ENCODE results near the gene FGFR2.

FGFR2 gene

DNA sequence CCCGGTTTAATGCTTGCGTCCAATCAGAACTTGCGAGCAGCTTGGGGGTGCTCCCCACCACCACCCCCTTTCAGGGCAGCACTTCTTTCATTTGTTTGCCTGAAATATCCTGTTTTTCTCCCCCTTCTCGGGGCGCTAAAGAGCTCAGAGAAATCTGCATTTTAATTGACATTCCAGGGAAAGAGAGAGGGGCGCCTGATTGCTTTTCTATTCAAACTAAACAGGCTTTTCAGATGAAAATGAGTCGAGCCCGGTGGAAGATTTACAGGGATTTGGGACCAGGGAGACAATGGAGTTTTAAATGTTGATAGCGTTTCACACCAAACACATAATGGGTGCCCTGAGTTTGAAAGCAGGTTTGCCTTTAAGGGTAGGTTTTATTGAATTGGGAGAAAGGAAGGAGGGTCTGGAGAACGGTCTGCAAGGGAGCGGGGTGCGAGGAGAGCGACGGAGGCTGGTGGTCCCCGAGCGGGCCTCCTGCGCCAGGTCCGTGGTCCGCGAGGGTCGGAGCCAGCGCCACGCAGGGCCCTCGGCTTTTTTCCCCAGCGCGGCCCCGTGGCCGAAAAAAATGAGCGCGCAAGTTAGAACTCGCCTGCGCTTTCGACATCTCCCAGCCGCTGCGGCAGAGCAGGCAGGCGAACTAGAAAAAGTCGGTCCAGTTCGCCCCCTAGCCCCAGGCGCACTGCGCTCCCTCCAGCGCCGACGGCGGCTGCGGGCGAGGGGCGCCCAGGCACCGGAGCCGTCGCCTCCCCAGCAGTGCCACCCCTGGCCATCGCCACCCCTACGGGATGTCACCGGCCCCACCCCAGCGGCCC is 1.3 kb downstream of the FGFR2 start:
- H3K27me3 ChIP-seq (ENCODE audit: control insufficient read depth, insufficient read depth, low read length) = peaks cover 8% of the 10 kb centered on the region
- H3K9me3 ChIP-seq (ENCODE audit: control insufficient read depth, insufficient read depth, low read length) = no peaks in the 10 kb centered on the region
- peaks cover 65% of the 10 kb centered on the region for H3K4me1 ChIP-seq (ENCODE audit: control insufficient read depth, insufficient read depth, low read length)
- peak overlapping the region; percentile 86 for H3K9ac ChIP-seq (ENCODE audit: low read depth, low read length)
- peak overlapping the region; percentile 100 for H3K27ac ChIP-seq (ENCODE audit: low read depth, low read length)
- peaks cover 32% of the 10 kb centered on the region for H3K36me3 ChIP-seq (ENCODE audit: control insufficient read depth, insufficient read depth, low read length)
- peak overlapping the region; percentile 63 for H3K4me3 ChIP-seq (ENCODE audit: low read depth, low read length)

GRCh38 chr10:121595806-121596688 is 2.2 kb downstream of the FGFR2 start:
- peak overlapping the region; percentile 100 for H3K27ac ChIP-seq (ENCODE audit: low read depth, low read length)
- peak overlapping the region; percentile 14 for H3K9ac ChIP-seq (ENCODE audit: low read depth, low read length)
- peak overlapping the region; percentile 63 for H3K4me3 ChIP-seq (ENCODE audit: low read depth, low read length)
- peaks cover 68% of the 10 kb centered on the region for H3K4me1 ChIP-seq (ENCODE audit: control insufficient read depth, insufficient read depth, low read length)
- H3K36me3 ChIP-seq (ENCODE audit: control insufficient read depth, insufficient read depth, low read length) = peaks cover 39% of the 10 kb centered on the region
- peaks cover 8% of the 10 kb centered on the region for H3K27me3 ChIP-seq (ENCODE audit: control insufficient read depth, insufficient read depth, low read length)
- no peaks in the 10 kb centered on the region for H3K9me3 ChIP-seq (ENCODE audit: control insufficient read depth, insufficient read depth, low read length)

GRCh38 chr10:121595351-121595805 is 2.9 kb downstream of the FGFR2 start:
- peaks cover 8% of the 10 kb centered on the region for H3K27me3 ChIP-seq (ENCODE audit: control insufficient read depth, insufficient read depth, low read length)
- peak overlapping the region; percentile 63 for H3K4me3 ChIP-seq (ENCODE audit: low read depth, low read length)
- peaks cover 68% of the 10 kb centered on the region for H3K4me1 ChIP-seq (ENCODE audit: control insufficient read depth, insufficient read depth, low read length)
- H3K9me3 ChIP-seq (ENCODE audit: control insufficient read depth, insufficient read depth, low read length) = no peaks in the 10 kb centered on the region
- H3K27ac ChIP-seq (ENCODE audit: low read depth, low read length) = peak overlapping the region; percentile 100
- H3K36me3 ChIP-seq (ENCODE audit: control insufficient read depth, insufficient read depth, low read length) = peaks cover 39% of the 10 kb centered on the region
- H3K9ac ChIP-seq (ENCODE audit: low read depth, low read length) = peak overlapping the region; percentile 14

GRCh38 chr10:121594623-121595350 is 3.5 kb downstream of the FGFR2 start:
- Histone ChIP-seq H3K4me3 (ENCODE audit: low read depth, low read length) (peak overlapping the region; percentile 63), H3K36me3 (ENCODE audit: control insufficient read depth, insufficient read depth, low read length) (peaks cover 42% of the 10 kb centered on the region), H3K4me1 (ENCODE audit: control insufficient read depth, insufficient read depth, low read length) (peaks cover 68% of the 10 kb centered on the region), H3K27ac (ENCODE audit: low read depth, low read length) (no peak overlapping the region), H3K27me3 (ENCODE audit: control insufficient read depth, insufficient read depth, low read length) (peaks cover 3% of the 10 kb centered on the region), H3K9me3 (ENCODE audit: control insufficient read depth, insufficient read depth, low read length) (no peaks in the 10 kb centered on the region), H3K9ac (ENCODE audit: low read depth, low read length) (no peak overlapping the region)

- Histone ChIP-seq H3K9me3 (ENCODE audit: control insufficient read depth, insufficient read depth, low read length) (no peaks in the 10 kb centered on the region), H3K27ac (ENCODE audit: low read depth, low read length) (no peak overlapping the region), H3K27me3 (ENCODE audit: control insufficient read depth, insufficient read depth, low read length) (no peaks in the 10 kb centered on the region), H3K4me1 (ENCODE audit: control insufficient read depth, insufficient read depth, low read length) (peaks cover 68% of the 10 kb centered on the region), H3K9ac (ENCODE audit: low read depth, low read length) (no peak overlapping the region), H3K36me3 (ENCODE audit: control insufficient read depth, insufficient read depth, low read length) (peaks cover 49% of the 10 kb centered on the region), H3K4me3 (ENCODE audit: low read depth, low read length) (peak overlapping the region; percentile 63)
Measured at GRCh38 chr10:121594076-121594475, 4.2 kb downstream of the FGFR2 start.

GRCh38 chr10:121593281-121594075 is 4.8 kb downstream of the FGFR2 start:
- H3K36me3 ChIP-seq (ENCODE audit: control insufficient read depth, insufficient read depth, low read length) = peaks cover 51% of the 10 kb centered on the region
- no peak overlapping the region for H3K27ac ChIP-seq (ENCODE audit: low read depth, low read length)
- H3K27me3 ChIP-seq (ENCODE audit: control insufficient read depth, insufficient read depth, low read length) = no peaks in the 10 kb centered on the region
- H3K4me1 ChIP-seq (ENCODE audit: control insufficient read depth, insufficient read depth, low read length) = peaks cover 69% of the 10 kb centered on the region
- H3K9me3 ChIP-seq (ENCODE audit: control insufficient read depth, insufficient read depth, low read length) = no peaks in the 10 kb centered on the region
- 0 out of 2 replicates have a peak overlapping the region, but pooled peaks have one; percentile 63 for H3K4me3 ChIP-seq (ENCODE audit: low read depth, low read length)
- H3K9ac ChIP-seq (ENCODE audit: low read depth, low read length) = no peak overlapping the region

- Histone ChIP-seq H3K4me3 (ENCODE audit: low read depth, low read length) (no peak overlapping the region), H3K27ac (ENCODE audit: low read depth, low read length) (no peak overlapping the region), H3K27me3 (ENCODE audit: control insufficient read depth, insufficient read depth, low read length) (no peaks in the 10 kb centered on the region), H3K4me1 (ENCODE audit: control insufficient read depth, insufficient read depth, low read length) (peaks cover 69% of the 10 kb centered on the region), H3K36me3 (ENCODE audit: control insufficient read depth, insufficient read depth, low read length) (peaks cover 51% of the 10 kb centered on the region), H3K9me3 (ENCODE audit: control insufficient read depth, insufficient read depth, low read length) (no peaks in the 10 kb centered on the region), H3K9ac (ENCODE audit: low read depth, low read length) (no peak overlapping the region)
Measured at GRCh38 chr10:121592155-121592890, 5.9 kb downstream of the FGFR2 start.

- H3K4me1 ChIP-seq (ENCODE audit: control insufficient read depth, insufficient read depth, low read length) = peaks cover 69% of the 10 kb centered on the region
- no peak overlapping the region for H3K9ac ChIP-seq (ENCODE audit: low read depth, low read length)
- H3K27ac ChIP-seq (ENCODE audit: low read depth, low read length) = no peak overlapping the region
- peaks cover 59% of the 10 kb centered on the region for H3K36me3 ChIP-seq (ENCODE audit: control insufficient read depth, insufficient read depth, low read length)
- no peak overlapping the region for H3K4me3 ChIP-seq (ENCODE audit: low read depth, low read length)
- no peaks in the 10 kb centered on the region for H3K9me3 ChIP-seq (ENCODE audit: control insufficient read depth, insufficient read depth, low read length)
- no peaks in the 10 kb centered on the region for H3K27me3 ChIP-seq (ENCODE audit: control insufficient read depth, insufficient read depth, low read length)
Measured at GRCh38 chr10:121591186-121591585, 7.1 kb downstream of the FGFR2 start.

DNA sequence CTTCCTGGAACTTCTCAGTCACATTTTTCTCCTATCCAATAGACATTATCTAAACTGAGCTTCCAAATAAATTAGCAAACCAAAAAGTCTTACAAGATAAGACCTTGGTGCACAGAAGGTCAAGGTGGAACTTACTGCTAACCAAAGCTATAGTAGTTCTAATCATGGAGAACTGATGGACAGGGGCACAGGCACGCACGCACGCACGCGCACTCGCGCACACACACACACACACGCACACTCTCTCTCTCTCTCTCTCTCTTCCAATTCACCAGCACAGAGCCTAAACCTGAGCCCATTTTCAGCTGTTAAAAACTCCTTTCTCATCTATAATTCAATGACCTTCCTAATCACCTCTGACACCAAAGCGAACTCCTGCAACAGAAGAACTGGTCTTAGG is 7.5 kb downstream of the FGFR2 start:
- Histone ChIP-seq H3K4me1 (ENCODE audit: control insufficient read depth, insufficient read depth, low read length) (peaks cover 69% of the 10 kb centered on the region), H3K27ac (ENCODE audit: low read depth, low read length) (no peak overlapping the region), H3K9me3 (ENCODE audit: control insufficient read depth, insufficient read depth, low read length) (no peaks in the 10 kb centered on the region), H3K9ac (ENCODE audit: low read depth, low read length) (no peak overlapping the region), H3K4me3 (ENCODE audit: low read depth, low read length) (no peak overlapping the region), H3K27me3 (ENCODE audit: control insufficient read depth, insufficient read depth, low read length) (no peaks in the 10 kb centered on the region), H3K36me3 (ENCODE audit: control insufficient read depth, insufficient read depth, low read length) (peaks cover 63% of the 10 kb centered on the region)

Data from HUES48 (cell line).